Measurements from ENCODE around the gene CHI3L1. TPM values are rescaled to one million over a fixed set of nuclear protein-coding genes. Genes with fewer than 3 reads are reported as not detected.
A peak's percentile ranks its signal among the peaks of the same experiment; 100 is the strongest.

The CHI3L1 gene
- total and polyA plus RNA-seq, 4 donors: 5.0 to 34.7 (median 15.9) TPM

DNA sequence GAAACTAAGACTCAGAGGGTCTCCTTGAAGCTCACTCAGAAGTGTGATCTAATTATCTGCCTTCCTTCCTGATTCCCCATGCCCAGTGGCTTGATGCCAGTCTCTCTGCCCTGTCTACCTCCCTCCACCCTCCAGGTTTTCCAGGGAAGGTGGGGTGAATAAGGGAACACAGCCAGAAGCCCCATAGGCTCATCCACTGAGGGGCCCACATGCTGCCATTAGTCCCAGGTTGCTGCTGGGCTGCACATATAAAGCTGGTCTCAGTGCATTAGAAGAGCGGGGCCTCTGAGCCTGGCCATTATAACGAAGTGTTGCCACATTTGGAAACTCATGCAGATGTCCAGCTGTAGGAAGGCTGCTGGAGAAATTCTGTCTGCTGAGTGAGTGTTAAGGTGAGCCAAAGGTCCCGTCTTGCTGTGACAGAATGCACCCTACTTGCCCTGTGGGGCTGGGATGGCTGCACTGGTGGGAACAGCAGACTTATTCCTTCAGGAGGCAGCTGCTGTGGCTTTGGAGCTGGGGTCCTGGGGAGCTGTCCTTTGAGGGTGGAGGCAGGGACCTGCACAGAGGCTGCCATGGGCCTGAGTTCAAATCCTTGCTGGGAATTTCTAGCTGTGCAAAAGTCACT lies 56.0 kb downstream of the CHI3L1 start:
- Histone ChIP-seq H3K4me1 (ENCODE audit: control insufficient read depth in 4 of 4, insufficient read depth in 4 of 4, low read length in 3 of 4) (peaks cover 5 to 28% (median 9%) of the 10 kb centered on the region in 4 donors), H3K9me3 (ENCODE audit: control insufficient read depth in 4 of 4, low read length in 3 of 4) (no peaks in the 10 kb centered on the region), H3K27me3 (ENCODE audit: control insufficient read depth in 4 of 4, insufficient read depth in 4 of 4, low read length in 3 of 4) (no peaks in the 10 kb centered on the region), H3K27ac (ENCODE audit: low read depth in 1 of 2, low read length in 2 of 2) (no peak overlapping the region), H3K4me3 (ENCODE audit: low read depth in 1 of 3, low read length in 3 of 3) (no peak overlapping the region), H3K9ac (ENCODE audit: low read depth in 1 of 2, low read length in 2 of 2) (no peak overlapping the region), H3K36me3 (ENCODE audit: control insufficient read depth in 4 of 4, insufficient read depth in 3 of 4, low read depth in 1 of 4, low read length in 3 of 4) (no peaks in the 10 kb centered on the region)
- 90% methylated on average over 3 of the region's 3 CpGs for WGBS
- TF ChIP-seq, protein P1, sequence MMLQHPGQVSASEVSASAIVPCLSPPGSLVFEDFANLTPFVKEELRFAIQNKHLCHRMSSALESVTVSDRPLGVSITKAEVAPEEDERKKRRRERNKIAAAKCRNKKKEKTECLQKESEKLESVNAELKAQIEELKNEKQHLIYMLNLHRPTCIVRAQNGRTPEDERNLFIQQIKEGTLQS (IDR thresholded peaks at IDR 0.05): no peak
- no peak for TF ChIP-seq SP1 (IDR thresholded peaks at IDR 0.05)
- TF ChIP-seq, protein P2, sequence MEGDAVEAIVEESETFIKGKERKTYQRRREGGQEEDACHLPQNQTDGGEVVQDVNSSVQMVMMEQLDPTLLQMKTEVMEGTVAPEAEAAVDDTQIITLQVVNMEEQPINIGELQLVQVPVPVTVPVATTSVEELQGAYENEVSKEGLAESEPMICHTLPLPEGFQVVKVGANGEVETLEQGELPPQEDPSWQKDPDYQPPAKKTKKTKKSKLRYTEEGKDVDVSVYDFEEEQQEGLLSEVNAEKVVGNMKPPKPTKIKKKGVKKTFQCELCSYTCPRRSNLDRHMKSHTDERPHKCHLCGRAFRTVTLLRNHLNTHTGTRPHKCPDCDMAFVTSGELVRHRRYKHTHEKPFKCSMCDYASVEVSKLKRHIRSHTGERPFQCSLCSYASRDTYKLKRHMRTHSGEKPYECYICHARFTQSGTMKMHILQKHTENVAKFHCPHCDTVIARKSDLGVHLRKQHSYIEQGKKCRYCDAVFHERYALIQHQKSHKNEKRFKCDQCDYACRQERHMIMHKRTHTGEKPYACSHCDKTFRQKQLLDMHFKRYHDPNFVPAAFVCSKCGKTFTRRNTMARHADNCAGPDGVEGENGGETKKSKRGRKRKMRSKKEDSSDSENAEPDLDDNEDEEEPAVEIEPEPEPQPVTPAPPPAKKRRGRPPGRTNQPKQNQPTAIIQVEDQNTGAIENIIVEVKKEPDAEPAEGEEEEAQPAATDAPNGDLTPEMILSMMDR (IDR thresholded peaks at IDR 0.05; ENCODE audit: low read depth, low read length, missing input control): no peak
- TF ChIP-seq, protein P3, sequence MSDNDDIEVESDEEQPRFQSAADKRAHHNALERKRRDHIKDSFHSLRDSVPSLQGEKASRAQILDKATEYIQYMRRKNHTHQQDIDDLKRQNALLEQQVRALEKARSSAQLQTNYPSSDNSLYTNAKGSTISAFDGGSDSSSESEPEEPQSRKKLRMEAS (IDR thresholded peaks at IDR 0.05): no peak
- DNase-seq (ENCODE audit: low spot score): no peak

DNA sequence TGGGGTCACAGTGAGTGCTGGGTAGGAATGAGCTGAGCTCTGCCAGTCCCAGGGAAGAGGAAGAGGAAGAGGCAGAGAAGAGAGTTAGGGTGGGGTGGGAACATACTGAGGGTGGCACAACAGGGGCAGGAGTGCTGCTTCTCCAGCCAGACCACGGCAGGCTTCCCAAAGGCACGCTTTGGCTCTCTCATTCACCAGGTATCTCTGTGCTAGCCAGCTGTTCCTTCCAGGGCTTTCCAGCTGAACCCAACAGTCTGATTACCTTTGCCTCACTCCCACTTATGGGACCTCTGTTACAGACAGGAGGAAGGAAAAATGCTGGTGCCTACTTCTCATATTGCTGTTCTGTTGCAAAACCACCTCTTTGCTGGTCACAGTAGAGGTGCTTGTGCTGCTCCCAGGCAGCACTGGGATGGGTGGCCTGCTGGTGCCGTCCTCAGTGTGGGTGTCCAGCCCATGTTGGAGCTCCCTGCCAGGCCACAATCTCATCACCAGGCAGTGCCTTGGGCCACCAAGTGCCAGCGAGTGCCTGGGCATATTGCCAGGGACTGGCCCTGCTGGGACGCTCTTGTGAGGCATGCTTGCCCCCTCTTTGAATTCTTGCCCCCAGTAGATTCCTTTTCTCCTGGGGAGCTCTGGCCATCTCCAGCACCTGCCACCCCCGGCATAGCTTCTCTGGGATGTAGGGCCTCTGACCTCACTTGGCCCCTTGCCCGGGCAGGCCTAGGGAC lies 56.8 kb downstream of the CHI3L1 start:
- Histone ChIP-seq H3K4me1 (ENCODE audit: control insufficient read depth in 4 of 4, insufficient read depth in 4 of 4, low read length in 3 of 4) (peaks cover 5 to 28% (median 9%) of the 10 kb centered on the region in 4 donors), H3K27ac (ENCODE audit: low read depth in 1 of 2, low read length in 2 of 2) (no peak overlapping the region), H3K27me3 (ENCODE audit: control insufficient read depth in 4 of 4, insufficient read depth in 4 of 4, low read length in 3 of 4) (no peaks in the 10 kb centered on the region), H3K36me3 (ENCODE audit: control insufficient read depth in 4 of 4, insufficient read depth in 3 of 4, low read depth in 1 of 4, low read length in 3 of 4) (no peaks in the 10 kb centered on the region), H3K4me3 (ENCODE audit: low read depth in 1 of 3, low read length in 3 of 3) (no peak overlapping the region), H3K9me3 (ENCODE audit: control insufficient read depth in 4 of 4, low read length in 3 of 4) (no peaks in the 10 kb centered on the region), H3K9ac (ENCODE audit: low read depth in 1 of 2, low read length in 2 of 2) (no peak overlapping the region)
- DNase-seq (ENCODE audit: low spot score): peak; percentile 21
- no peak for TF ChIP-seq SP1 (IDR thresholded peaks at IDR 0.05)
- no peak for TF ChIP-seq GABPA (IDR thresholded peaks at IDR 0.05 in 1 of 2, conservative IDR thresholded peaks at IDR 0.05 in 1 of 2)
- TF ChIP-seq RAD21 (IDR thresholded peaks at IDR 0.05): no peak
- TF ChIP-seq, protein P2 (IDR thresholded peaks at IDR 0.05; ENCODE audit: low read depth, low read length, missing input control): no peak
- TF ChIP-seq TAF1 (conservative IDR thresholded peaks at IDR 0.05): no peak
- TF ChIP-seq, protein P1 (IDR thresholded peaks at IDR 0.05): no peak
- no peak for TF ChIP-seq JUND (IDR thresholded peaks at IDR 0.05)
- TF ChIP-seq, protein P3 (IDR thresholded peaks at IDR 0.05): no peak
- no peak for TF ChIP-seq EGR1 (IDR thresholded peaks at IDR 0.05; ENCODE audit: low read depth in 2 of 2)
- WGBS: 61% methylated on average over 7 of the region's 7 CpGs

Other genes with a start within 250 kb of the CHI3L1 start
- gene ADIPOR1, start 228.4 kb downstream of the CHI3L1 start, total RNA-seq: 100 to 1,000 TPM in 1 of 2 donors, 10 to 100 TPM in 1; 78.9 to 175 TPM
- 10 to 100 TPM; 58.5 to 62.0 TPM for gene ADIPOR1, start 228.4 kb downstream of the CHI3L1 start, polyA plus RNA-seq
- gene CYB5R1, start 219.4 kb downstream of the CHI3L1 start, total RNA-seq: 10 to 100 TPM; 32.6 to 36.5 TPM
- gene CYB5R1, start 219.4 kb downstream of the CHI3L1 start, polyA plus RNA-seq: 10 to 100 TPM; 29.4 to 33.7 TPM
- 10 to 100 TPM; 46.6 to 48.9 TPM for gene TMEM183A, start 179.3 kb downstream of the CHI3L1 start, total RNA-seq
- 10 to 100 TPM; 21.0 to 24.3 TPM for gene TMEM183A, start 179.3 kb downstream of the CHI3L1 start, polyA plus RNA-seq
- gene PPFIA4, start 160.2 kb downstream of the CHI3L1 start, total RNA-seq: under 1 TPM; 0.08 to 0.33 TPM
- gene PPFIA4, start 160.2 kb downstream of the CHI3L1 start, polyA plus RNA-seq: under 1 TPM; 0.07 to 0.22 TPM
- not detected for gene MYOG, start 100.7 kb downstream of the CHI3L1 start, total RNA-seq
- gene MYOG, start 100.7 kb downstream of the CHI3L1 start, polyA plus RNA-seq: not detected
- gene ADORA1, start 59.0 kb downstream of the CHI3L1 start, total RNA-seq: 1 to 10 TPM in 1 of 2 donors, under 1 TPM in 1; 0.33 to 1.1 TPM
- gene ADORA1, start 59.0 kb downstream of the CHI3L1 start, polyA plus RNA-seq: under 1 TPM; 0.37 to 0.38 TPM
- under 1 TPM in 1 of 2 donors, not detected in 1; 0.09 TPM for gene MYBPH, start 10.9 kb downstream of the CHI3L1 start, total RNA-seq
- gene MYBPH, start 10.9 kb downstream of the CHI3L1 start, polyA plus RNA-seq: not detected
- under 1 TPM in 1 of 2 donors, not detected in 1; under 0.01 TPM for gene CHIT1, start 43.0 kb upstream of the CHI3L1 start, total RNA-seq
- under 1 TPM in 1 of 2 donors, not detected in 1; 0.07 TPM for gene CHIT1, start 43.0 kb upstream of the CHI3L1 start, polyA plus RNA-seq
- 10 to 100 TPM in 1 of 2 donors, 1 to 10 TPM in 1; 4.7 to 52.5 TPM for gene BTG2, start 118.8 kb upstream of the CHI3L1 start, total RNA-seq
- gene BTG2, start 118.8 kb upstream of the CHI3L1 start, polyA plus RNA-seq: 1 to 10 TPM; 3.8 to 4.9 TPM
- gene FMOD, start 164.4 kb upstream of the CHI3L1 start, total RNA-seq: 1 to 10 TPM; 2.1 to 2.7 TPM
- 1 to 10 TPM; 1.0 to 7.0 TPM for gene FMOD, start 164.4 kb upstream of the CHI3L1 start, polyA plus RNA-seq